NCI-H2196 (cell line): Measurements from ENCODE around the gene LRRC4C.

ENCODE experiments used
- DNase-seq: peaks from one replicate; lab custom pipeline; 2025; ENCODE audit not compliant: unreplicated experiment; lab: John Stamatoyannopoulos, UW

LRRC4C gene

DNA sequence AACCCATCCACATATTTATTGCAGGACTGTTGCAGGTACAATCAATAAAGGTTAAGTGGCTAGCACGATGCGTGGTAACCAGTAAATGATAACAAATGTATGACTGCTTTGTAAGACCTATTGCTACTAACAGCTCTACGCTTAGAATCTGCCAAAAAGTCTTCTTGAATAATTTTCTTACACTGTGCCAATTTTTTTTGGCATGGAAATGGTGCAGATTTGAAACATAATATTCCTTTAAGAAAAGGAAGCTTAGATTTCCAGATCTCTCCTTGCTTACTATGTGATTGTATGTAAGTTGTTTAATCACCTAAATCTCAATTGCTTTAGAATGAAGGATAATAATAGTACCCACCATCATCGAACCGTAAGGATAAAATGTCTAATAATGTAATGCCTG is 192.0 kb downstream of the LRRC4C start:
- no peak for DNase-seq

- DNase-seq: no peak
Observed at GRCh38 chr11:41256041-41256440, 203.4 kb downstream of the LRRC4C start.

- no peak for DNase-seq
Observed at GRCh38 chr11:41254966-41255365, 204.5 kb downstream of the LRRC4C start.

DNA sequence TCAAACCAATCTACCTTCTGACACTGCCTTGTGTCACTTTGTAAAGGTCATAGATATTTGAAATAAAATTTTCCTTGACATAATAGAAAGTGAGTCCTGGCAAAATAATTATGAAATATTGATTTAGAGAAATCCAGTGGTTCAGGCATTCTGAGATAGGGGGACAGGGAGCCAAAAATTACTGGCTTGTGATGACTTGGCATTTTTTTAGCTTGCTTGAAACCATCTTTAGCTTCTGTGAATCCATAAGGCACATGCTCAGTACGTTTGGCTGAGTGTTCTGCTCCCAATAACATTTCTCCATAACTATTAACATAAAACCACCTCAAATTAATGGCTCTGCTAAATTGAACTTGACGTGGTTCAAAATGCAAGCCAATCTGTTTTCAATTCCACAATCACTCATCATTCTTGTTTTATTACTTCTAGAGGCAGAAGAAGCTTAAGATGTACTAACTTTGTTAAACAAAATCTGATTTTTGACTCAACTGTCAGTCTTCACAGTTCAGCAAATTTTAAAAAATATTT is 209.0 kb downstream of the LRRC4C start:
- DNase-seq: no peak

- DNase-seq: no peak
Observed at GRCh38 chr11:41247621-41248020, 211.8 kb downstream of the LRRC4C start.

GRCh38 chr11:41246399-41246745 is 213.1 kb downstream of the LRRC4C start:
- no peak for DNase-seq

- no peak for DNase-seq
Observed at GRCh38 chr11:41245704-41246398, 213.6 kb downstream of the LRRC4C start.

DNA sequence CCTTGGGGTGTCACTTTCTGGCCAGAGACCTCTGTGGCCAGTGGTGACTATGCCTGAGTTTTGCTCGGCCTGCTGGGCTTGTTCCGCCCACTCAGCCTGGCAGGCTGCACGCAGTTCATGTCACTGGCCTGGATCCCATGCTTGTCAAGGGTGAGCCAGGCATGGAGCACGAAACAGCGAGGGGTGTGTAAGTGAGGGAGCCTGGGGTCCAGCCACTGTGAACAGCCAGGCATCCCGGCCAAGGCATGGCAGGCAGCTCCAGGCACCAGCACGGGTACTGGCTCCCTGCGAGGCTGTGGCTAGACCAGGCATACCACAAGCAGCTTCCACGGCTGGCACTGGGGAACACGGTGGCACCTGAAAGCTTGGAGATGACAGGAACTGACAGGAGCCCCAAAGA is 214.3 kb downstream of the LRRC4C start:
- DNase-seq: no peak

- no peak for DNase-seq
Observed at GRCh38 chr11:41237382-41237781, 222.1 kb downstream of the LRRC4C start.

DNA sequence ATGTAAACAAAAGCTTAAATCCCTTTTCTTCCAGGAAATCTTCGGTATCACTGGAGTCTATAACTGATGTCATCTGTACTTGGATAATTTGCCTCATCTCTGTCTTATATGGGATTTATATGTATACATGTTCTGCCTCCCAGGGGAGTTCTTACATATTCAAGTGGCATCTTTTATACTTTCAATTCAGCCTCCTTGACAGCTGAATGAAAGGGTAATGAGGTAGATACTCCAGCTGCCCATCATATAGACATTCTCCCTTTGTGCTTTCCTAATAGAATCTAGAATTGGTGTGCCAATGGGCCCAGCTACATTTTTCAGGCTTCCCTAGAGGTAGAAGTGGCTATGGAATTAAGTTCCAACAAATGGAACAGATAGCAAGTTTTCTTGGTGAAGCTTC is 223.8 kb downstream of the LRRC4C start:
- DNase-seq: no peak

DNA sequence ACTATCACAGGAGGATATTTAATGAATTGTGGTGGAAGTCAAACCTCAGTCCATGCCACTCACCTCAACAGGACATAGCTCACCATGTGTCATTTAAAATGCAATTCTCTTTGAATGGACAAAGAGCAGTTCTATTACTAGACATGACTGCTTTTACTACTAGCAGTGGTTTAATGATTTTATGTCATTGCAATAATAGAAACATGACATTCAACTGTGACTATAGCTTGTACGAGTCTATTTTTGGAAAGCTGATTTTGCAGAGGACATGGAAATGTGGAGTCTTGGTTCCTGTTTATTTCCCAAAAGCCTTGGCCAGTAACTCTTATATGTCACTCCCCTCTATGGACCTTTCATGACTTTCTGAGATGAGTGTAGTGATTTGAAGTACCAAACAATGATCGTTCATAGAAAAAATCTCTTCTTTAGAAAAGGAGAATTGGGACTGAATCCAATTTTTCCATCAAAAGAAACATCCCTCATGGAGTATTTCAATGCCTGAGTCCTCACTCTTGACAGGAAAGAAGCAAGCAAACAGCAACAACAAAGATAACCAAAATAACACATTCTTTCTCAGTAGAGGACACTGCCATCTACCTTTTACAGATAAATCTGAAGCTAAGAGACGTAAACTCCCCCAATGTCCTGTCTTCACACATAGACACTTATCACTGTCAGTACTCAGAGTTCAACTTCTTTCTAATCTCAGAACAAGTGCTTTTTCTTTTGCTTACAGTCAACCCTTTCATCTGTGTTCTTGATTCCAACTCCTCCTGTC is 233.4 kb downstream of the LRRC4C start:
- DNase-seq: no peak

- no peak for DNase-seq
Observed at GRCh38 chr11:41222236-41222635, 237.2 kb downstream of the LRRC4C start.

DNA sequence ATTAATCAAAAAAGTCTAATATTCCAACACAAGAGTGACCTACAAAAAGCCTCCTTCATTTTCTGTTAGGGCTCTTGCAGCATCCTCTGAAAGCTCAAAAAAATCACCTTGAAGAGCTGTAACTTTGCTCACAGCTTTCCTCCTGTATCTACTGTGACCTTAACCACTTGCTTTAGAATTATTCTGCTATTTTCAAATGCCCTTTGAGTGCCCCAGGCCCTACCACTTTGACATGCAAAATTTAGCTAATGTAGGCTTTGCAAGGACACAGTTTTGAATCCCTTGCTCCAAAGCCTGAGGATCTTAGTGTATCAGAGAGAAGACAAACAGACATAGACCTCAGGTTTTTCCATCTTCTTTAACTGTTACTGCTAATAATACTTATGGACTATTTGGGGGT is 253.1 kb downstream of the LRRC4C start:
- no peak for DNase-seq

GRCh38 chr11:41201156-41201555 is 258.3 kb downstream of the LRRC4C start:
- DNase-seq: peak; percentile 17

GRCh38 chr11:41190437-41191082 is 268.9 kb downstream of the LRRC4C start:
- no peak for DNase-seq

DNA sequence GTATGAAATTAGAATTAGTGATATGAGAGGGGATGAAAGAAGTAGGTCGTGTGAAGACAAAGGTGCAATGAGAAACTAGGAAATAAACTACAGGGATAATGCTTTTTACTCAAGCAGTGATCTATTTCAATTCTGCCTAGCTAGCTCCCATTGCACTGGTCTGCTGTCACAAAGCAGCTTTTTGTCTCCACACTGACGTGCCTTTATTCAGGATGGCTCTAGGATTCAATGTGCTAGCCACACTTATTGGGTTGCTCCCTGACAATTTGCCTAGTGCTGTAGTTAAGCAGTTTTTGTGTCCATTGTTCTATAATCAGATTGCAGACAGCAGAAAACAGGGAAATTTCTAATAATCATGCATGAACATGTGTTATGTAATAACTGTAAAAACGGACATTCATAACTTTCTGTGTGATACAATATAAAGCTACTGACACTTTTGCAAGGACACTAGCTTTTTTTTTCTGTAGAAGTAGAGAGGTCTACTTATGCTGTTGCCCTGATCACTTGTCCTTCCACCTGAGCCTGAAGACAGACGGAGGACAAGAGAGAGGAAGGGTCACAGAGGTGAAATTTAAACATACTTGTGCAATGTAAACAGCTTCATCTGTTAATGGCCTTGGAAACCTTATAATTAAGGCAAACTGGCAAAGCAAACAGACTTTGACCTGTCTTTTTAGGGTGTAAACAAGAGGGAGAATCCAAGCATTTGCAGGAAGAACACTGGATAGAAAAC is 269.6 kb downstream of the LRRC4C start:
- DNase-seq: no peak

DNA sequence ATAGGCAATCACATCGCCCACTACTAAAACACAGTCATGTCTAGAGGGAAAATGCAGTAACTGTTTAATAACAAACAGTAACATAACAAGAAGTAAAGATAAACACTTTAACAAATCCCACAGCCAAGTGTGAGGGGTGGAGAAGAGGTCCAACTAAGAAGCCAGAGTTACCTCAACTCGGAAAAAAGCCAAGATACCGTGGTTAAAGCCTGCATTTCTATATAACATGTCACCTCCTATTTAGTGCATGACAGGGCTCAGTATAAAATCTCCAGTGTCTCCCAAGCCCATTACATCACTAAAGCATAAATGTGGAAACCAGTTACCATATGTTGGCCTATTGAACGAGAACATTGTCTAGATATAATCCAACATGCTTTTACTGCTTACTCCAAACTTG is 281.7 kb downstream of the LRRC4C start:
- no peak for DNase-seq

DNA sequence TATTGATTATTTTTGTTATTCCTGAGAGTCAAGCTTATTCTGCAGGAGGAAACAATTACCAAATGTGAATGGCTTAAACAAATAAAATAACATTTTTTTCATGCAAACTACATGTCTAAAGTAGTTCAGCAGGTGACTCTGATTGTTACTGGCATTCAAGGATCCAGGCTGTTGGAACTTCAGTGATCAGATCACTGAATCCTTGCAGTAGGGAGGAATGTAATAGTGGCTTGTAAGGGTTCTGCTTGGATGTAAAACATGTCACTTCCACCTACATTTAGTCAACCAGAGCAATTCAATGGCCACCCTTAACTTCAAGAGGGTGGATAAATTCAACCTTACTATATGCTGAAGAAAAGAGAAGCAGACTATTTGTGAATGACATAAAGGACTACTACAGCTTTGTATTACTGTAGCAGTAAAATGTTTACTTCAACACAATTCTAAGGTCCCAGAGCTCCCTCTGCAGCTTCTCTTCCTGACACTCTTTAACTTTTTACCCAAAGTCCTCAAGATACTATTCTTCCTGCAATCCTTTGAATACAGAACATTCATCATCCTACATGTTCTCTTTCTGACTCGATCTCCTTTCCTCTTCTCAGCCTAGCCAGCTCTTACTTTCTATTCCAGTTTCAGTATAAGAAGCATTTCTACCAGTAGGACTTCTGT is 284.0 kb downstream of the LRRC4C start:
- no peak for DNase-seq

- DNase-seq: no peak
Observed at GRCh38 chr11:41146326-41146725, 313.1 kb downstream of the LRRC4C start.

- no peak for DNase-seq
Observed at GRCh38 chr11:41145420-41145819, 314.0 kb downstream of the LRRC4C start.

DNA sequence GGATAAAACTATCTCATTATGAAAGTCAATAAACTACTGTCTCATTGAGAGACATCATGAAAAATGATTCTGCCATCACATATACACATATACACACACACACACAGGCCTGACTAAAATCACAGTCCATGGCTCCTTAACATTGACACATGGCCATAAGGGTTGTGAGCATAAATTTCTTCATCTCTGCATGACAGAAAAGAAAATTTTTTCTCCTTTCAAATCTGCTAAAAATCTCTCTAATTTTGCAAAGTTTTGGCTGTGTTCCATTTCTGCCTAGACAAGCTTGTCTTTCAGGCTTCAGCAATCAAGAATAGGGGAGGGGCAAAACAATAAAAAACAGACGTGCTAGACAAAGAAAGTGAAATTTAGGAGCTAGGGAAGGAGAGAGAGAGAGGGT is 324.5 kb downstream of the LRRC4C start:
- DNase-seq: no peak
